ENCODE measurements around the gene GRK6.

Gene GRK6

GRCh38 chr5:177438468-177438867 lies 12.0 kb downstream of the GRK6 start:
- H3K4me3 ChIP-seq (ENCODE audit: insufficient read depth, low read depth, low read length, poor library complexity, severe bottlenecking): no peak overlapping the region
- H3K27me3 ChIP-seq (replicated peaks; ENCODE audit: control insufficient read depth, insufficient read depth, low read length, poor library complexity, severe bottlenecking): no peaks in the 10 kb centered on the region
- no peaks in the 10 kb centered on the region for H3K9me3 ChIP-seq (ENCODE audit: control insufficient read depth, low read length)
- DNase-seq: no peak
- H3K36me3 ChIP-seq (ENCODE audit: control insufficient read depth, insufficient read depth, low read length): peaks cover 86% of the 10 kb centered on the region
- peak overlapping the region; percentile 13 for H3K27ac ChIP-seq (ENCODE audit: insufficient read depth, low read length, poor library complexity, severe bottlenecking)
- H3K4me1 ChIP-seq (ENCODE audit: control insufficient read depth, insufficient read depth, low read length, poor library complexity, severe bottlenecking): peaks cover 72% of the 10 kb centered on the region

- peaks cover 78% of the 10 kb centered on the region for H3K36me3 ChIP-seq (ENCODE audit: control insufficient read depth, insufficient read depth, low read length)
- peaks cover 69% of the 10 kb centered on the region for H3K4me1 ChIP-seq (ENCODE audit: control insufficient read depth, insufficient read depth, low read length, poor library complexity, severe bottlenecking)
- H3K27ac ChIP-seq (ENCODE audit: insufficient read depth, low read length, poor library complexity, severe bottlenecking): peak overlapping the region; percentile 92
- no peaks in the 10 kb centered on the region for H3K9me3 ChIP-seq (ENCODE audit: control insufficient read depth, low read length)
- DNase-seq: no peak
- H3K4me3 ChIP-seq (ENCODE audit: insufficient read depth, low read depth, low read length, poor library complexity, severe bottlenecking): no peak overlapping the region
- H3K27me3 ChIP-seq (replicated peaks; ENCODE audit: control insufficient read depth, insufficient read depth, low read length, poor library complexity, severe bottlenecking): no peaks in the 10 kb centered on the region
Measured at GRCh38 chr5:177439518-177440053, 13.1 kb downstream of the GRK6 start.

GRCh38 chr5:177440211-177440989 lies 13.9 kb downstream of the GRK6 start:
- Histone ChIP-seq H3K4me1 (ENCODE audit: control insufficient read depth, insufficient read depth, low read length, poor library complexity, severe bottlenecking) (peaks cover 69% of the 10 kb centered on the region), H3K9me3 (ENCODE audit: control insufficient read depth, low read length) (no peaks in the 10 kb centered on the region), H3K27me3 (replicated peaks; ENCODE audit: control insufficient read depth, insufficient read depth, low read length, poor library complexity, severe bottlenecking) (no peaks in the 10 kb centered on the region), H3K27ac (ENCODE audit: insufficient read depth, low read length, poor library complexity, severe bottlenecking) (peak overlapping the region; percentile 92), H3K4me3 (ENCODE audit: insufficient read depth, low read depth, low read length, poor library complexity, severe bottlenecking) (no peak overlapping the region), H3K36me3 (ENCODE audit: control insufficient read depth, insufficient read depth, low read length) (peaks cover 71% of the 10 kb centered on the region)
- DNase-seq: peak; percentile 58 to 68 (median 60)

GRCh38 chr5:177440990-177441780 lies 14.7 kb downstream of the GRK6 start:
- H3K27me3 ChIP-seq (replicated peaks; ENCODE audit: control insufficient read depth, insufficient read depth, low read length, poor library complexity, severe bottlenecking): no peaks in the 10 kb centered on the region
- H3K4me3 ChIP-seq (ENCODE audit: insufficient read depth, low read depth, low read length, poor library complexity, severe bottlenecking): no peak overlapping the region
- H3K36me3 ChIP-seq (ENCODE audit: control insufficient read depth, insufficient read depth, low read length): peaks cover 63% of the 10 kb centered on the region
- H3K9me3 ChIP-seq (ENCODE audit: control insufficient read depth, low read length): no peaks in the 10 kb centered on the region
- no peak for DNase-seq
- peaks cover 70% of the 10 kb centered on the region for H3K4me1 ChIP-seq (ENCODE audit: control insufficient read depth, insufficient read depth, low read length, poor library complexity, severe bottlenecking)
- peak overlapping the region; percentile 92 for H3K27ac ChIP-seq (ENCODE audit: insufficient read depth, low read length, poor library complexity, severe bottlenecking)

- no peaks in the 10 kb centered on the region for H3K9me3 ChIP-seq (ENCODE audit: control insufficient read depth, low read length)
- no peak for DNase-seq
- H3K4me3 ChIP-seq (ENCODE audit: insufficient read depth, low read depth, low read length, poor library complexity, severe bottlenecking): no peak overlapping the region
- H3K27ac ChIP-seq (ENCODE audit: insufficient read depth, low read length, poor library complexity, severe bottlenecking): peak overlapping the region; percentile 11
- no peaks in the 10 kb centered on the region for H3K27me3 ChIP-seq (replicated peaks; ENCODE audit: control insufficient read depth, insufficient read depth, low read length, poor library complexity, severe bottlenecking)
- peaks cover 63% of the 10 kb centered on the region for H3K4me1 ChIP-seq (ENCODE audit: control insufficient read depth, insufficient read depth, low read length, poor library complexity, severe bottlenecking)
- H3K36me3 ChIP-seq (ENCODE audit: control insufficient read depth, insufficient read depth, low read length): peaks cover 52% of the 10 kb centered on the region
Measured at GRCh38 chr5:177442066-177442826, 15.8 kb downstream of the GRK6 start.

GRCh38 chr5:177443144-177443983 lies 16.9 kb downstream of the GRK6 start:
- H3K36me3 ChIP-seq (ENCODE audit: control insufficient read depth, insufficient read depth, low read length): peaks cover 43% of the 10 kb centered on the region
- peak overlapping the region; percentile 93 for H3K27ac ChIP-seq (ENCODE audit: insufficient read depth, low read length, poor library complexity, severe bottlenecking)
- H3K27me3 ChIP-seq (replicated peaks; ENCODE audit: control insufficient read depth, insufficient read depth, low read length, poor library complexity, severe bottlenecking): no peaks in the 10 kb centered on the region
- H3K9me3 ChIP-seq (ENCODE audit: control insufficient read depth, low read length): no peaks in the 10 kb centered on the region
- no peak overlapping the region for H3K4me3 ChIP-seq (ENCODE audit: insufficient read depth, low read depth, low read length, poor library complexity, severe bottlenecking)
- peaks cover 66% of the 10 kb centered on the region for H3K4me1 ChIP-seq (ENCODE audit: control insufficient read depth, insufficient read depth, low read length, poor library complexity, severe bottlenecking)
- no peak for DNase-seq

GRCh38 chr5:177444106-177445051 lies 17.9 kb downstream of the GRK6 start:
- Histone ChIP-seq H3K27me3 (replicated peaks; ENCODE audit: control insufficient read depth, insufficient read depth, low read length, poor library complexity, severe bottlenecking) (no peaks in the 10 kb centered on the region), H3K36me3 (ENCODE audit: control insufficient read depth, insufficient read depth, low read length) (peaks cover 37% of the 10 kb centered on the region), H3K27ac (ENCODE audit: insufficient read depth, low read length, poor library complexity, severe bottlenecking) (peak overlapping the region; percentile 93), H3K4me1 (ENCODE audit: control insufficient read depth, insufficient read depth, low read length, poor library complexity, severe bottlenecking) (peaks cover 62% of the 10 kb centered on the region), H3K4me3 (ENCODE audit: insufficient read depth, low read depth, low read length, poor library complexity, severe bottlenecking) (no peak overlapping the region), H3K9me3 (ENCODE audit: control insufficient read depth, low read length) (no peaks in the 10 kb centered on the region)
- DNase-seq: no peak

- H3K27ac ChIP-seq (ENCODE audit: insufficient read depth, low read length, poor library complexity, severe bottlenecking): peak overlapping the region; percentile 93
- DNase-seq: peak in 1 of 3 donors; percentile 44
- H3K4me3 ChIP-seq (ENCODE audit: insufficient read depth, low read depth, low read length, poor library complexity, severe bottlenecking): peak overlapping the region; percentile 53
- H3K9me3 ChIP-seq (ENCODE audit: control insufficient read depth, low read length): no peaks in the 10 kb centered on the region
- peaks cover 32% of the 10 kb centered on the region for H3K36me3 ChIP-seq (ENCODE audit: control insufficient read depth, insufficient read depth, low read length)
- H3K27me3 ChIP-seq (replicated peaks; ENCODE audit: control insufficient read depth, insufficient read depth, low read length, poor library complexity, severe bottlenecking): no peaks in the 10 kb centered on the region
- H3K4me1 ChIP-seq (ENCODE audit: control insufficient read depth, insufficient read depth, low read length, poor library complexity, severe bottlenecking): peaks cover 54% of the 10 kb centered on the region
Measured at GRCh38 chr5:177445052-177445916, 18.8 kb downstream of the GRK6 start.

Data from effector memory CD4-positive, alpha-beta T cell (primary cell).